ENCODE results near the gene COX14. TPM values are rescaled to one million over a fixed set of nuclear protein-coding genes. Genes with fewer than 3 reads are reported as not detected.

COX14 gene
- total RNA-seq, 1 donor from 2014 or later: 30.1 TPM

DNA sequence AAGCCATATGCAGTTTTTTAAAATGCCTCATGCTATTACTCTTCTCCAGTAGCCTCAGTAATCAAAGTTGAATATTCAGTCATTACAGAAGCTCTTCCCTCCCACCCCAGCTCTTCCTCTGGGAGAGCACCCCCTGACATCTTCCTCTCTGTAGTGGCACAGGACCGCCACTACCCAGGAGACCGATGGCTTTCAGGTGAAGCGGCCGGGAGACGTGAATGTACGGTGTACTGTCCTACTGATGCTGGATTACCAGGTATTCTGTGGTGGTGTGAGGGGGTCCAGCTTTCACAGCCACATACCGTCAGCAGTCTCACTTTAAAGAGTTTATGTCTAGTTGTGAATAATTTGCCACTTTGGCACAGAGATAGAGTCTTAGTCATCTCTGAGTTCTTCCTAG is 22.3 kb upstream of the COX14 start:
- Mint-ChIP-seq H3K27me3 (no peaks in the 10 kb centered on the region), H3K27ac (no peak overlapping the region), H3K36me3 (ENCODE audit: insufficient read depth) (peaks cover 25% of the 10 kb centered on the region), H3K9me3 (ENCODE audit: low read depth) (no peaks in the 10 kb centered on the region), H3K4me1 (ENCODE audit: low read depth) (peaks cover 8% of the 10 kb centered on the region), H3K4me3 (ENCODE audit: low read depth) (no peak overlapping the region)
- no peak for DNase-seq (ENCODE audit: low spot score, unreplicated experiment)
- TF ChIP-seq, protein P1, sequence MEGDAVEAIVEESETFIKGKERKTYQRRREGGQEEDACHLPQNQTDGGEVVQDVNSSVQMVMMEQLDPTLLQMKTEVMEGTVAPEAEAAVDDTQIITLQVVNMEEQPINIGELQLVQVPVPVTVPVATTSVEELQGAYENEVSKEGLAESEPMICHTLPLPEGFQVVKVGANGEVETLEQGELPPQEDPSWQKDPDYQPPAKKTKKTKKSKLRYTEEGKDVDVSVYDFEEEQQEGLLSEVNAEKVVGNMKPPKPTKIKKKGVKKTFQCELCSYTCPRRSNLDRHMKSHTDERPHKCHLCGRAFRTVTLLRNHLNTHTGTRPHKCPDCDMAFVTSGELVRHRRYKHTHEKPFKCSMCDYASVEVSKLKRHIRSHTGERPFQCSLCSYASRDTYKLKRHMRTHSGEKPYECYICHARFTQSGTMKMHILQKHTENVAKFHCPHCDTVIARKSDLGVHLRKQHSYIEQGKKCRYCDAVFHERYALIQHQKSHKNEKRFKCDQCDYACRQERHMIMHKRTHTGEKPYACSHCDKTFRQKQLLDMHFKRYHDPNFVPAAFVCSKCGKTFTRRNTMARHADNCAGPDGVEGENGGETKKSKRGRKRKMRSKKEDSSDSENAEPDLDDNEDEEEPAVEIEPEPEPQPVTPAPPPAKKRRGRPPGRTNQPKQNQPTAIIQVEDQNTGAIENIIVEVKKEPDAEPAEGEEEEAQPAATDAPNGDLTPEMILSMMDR (IDR thresholded peaks at IDR 0.05; ENCODE audit: unreplicated experiment): no peak

DNA sequence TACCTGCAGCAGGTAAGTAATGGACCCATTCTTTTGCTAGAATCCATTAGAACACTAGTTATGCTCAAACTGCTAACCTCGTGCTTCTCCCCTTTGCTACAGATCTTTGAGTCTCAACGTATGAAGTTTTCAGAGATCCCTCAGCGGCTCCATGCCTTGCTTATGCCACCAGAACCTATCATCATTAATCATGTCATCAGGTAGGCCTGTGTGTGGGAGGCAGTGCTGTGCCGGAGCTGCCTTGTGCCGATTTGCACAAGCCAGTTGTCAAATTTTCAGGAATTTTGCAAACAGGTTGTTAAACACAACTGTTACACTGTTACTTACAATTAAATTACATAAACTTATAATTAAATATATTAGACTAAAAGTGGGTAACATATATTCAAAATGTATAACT is 21.6 kb upstream of the COX14 start:
- Mint-ChIP-seq H3K36me3 (ENCODE audit: insufficient read depth) (peaks cover 28% of the 10 kb centered on the region), H3K27ac (no peak overlapping the region), H3K27me3 (no peaks in the 10 kb centered on the region), H3K4me3 (ENCODE audit: low read depth) (no peak overlapping the region), H3K4me1 (ENCODE audit: low read depth) (peaks cover 7% of the 10 kb centered on the region), H3K9me3 (ENCODE audit: low read depth) (no peaks in the 10 kb centered on the region)
- no peak for DNase-seq (ENCODE audit: low spot score, unreplicated experiment)
- TF ChIP-seq, protein P1 (IDR thresholded peaks at IDR 0.05; ENCODE audit: unreplicated experiment): no peak

DNA sequence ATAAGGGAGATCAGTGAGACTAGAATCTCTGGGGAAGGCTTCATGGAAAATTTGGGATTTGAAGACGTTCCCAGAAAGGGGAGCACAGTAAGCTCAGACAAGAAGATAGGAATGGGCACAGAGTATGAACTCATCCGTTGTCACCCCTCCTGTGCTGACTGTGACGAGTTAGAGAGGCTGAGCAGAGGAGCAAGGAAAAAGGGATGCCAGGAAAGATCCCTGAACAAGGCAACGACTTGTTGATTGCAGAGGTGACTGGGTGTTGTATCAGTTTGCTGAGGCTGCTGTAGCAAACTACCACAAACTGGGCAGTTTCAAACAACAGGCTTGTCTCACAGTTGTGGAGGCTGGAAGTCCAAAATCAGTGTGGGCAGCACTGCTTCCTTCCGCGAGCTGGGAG is 14.1 kb upstream of the COX14 start:
- peaks cover 40% of the 10 kb centered on the region for H3K36me3 Mint-ChIP-seq (ENCODE audit: insufficient read depth)
- no peak for DNase-seq (ENCODE audit: low spot score, unreplicated experiment)

DNA sequence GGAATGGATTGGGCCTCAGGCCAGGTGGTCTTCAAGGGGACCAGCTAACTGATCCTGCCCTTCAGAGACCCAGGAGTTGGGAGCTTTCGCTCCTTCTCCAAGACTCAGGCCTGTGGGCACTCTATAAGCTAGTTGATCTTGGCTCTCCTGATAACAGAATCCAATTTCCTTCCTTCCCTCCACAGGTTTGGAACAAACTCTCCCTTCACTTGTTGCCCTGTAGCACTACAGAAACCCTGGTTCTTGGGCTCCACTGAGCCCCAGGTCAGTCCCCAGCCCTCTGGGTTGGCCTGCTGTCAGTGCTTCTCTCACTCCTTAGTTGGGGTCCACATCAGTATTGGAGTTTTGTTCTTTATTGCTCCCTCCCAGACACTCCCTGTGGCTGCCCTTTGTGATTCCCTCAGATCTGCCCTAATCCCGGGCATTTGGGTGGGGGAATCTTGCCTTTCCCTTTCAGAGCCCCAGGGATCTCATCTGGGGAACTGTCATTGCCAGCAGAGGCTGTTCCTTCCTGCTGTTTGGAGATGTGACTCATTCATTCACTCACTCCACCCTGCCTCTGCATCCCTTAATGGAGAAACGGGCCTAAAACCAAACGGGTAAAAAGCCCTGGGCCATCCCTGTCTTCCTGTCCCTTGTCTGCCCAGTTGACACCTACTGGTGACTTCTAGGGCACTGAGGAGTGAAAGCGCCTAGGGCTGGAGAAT is 12.6 kb upstream of the COX14 start:
- H3K36me3 Mint-ChIP-seq (ENCODE audit: insufficient read depth): peaks cover 38% of the 10 kb centered on the region
- TF ChIP-seq, protein P1 (IDR thresholded peaks at IDR 0.05; ENCODE audit: unreplicated experiment): no peak

More for the DNA sequence above, 14.1 kb upstream of the COX14 start:
- Mint-ChIP-seq H3K4me1 (ENCODE audit: low read depth) (peaks cover 2% of the 10 kb centered on the region), H3K4me3 (ENCODE audit: low read depth) (no peak overlapping the region), H3K9me3 (ENCODE audit: low read depth) (no peaks in the 10 kb centered on the region), H3K27me3 (no peaks in the 10 kb centered on the region), H3K27ac (no peak overlapping the region)
- TF ChIP-seq, protein P1 (IDR thresholded peaks at IDR 0.05; ENCODE audit: unreplicated experiment): no peak

DNA sequence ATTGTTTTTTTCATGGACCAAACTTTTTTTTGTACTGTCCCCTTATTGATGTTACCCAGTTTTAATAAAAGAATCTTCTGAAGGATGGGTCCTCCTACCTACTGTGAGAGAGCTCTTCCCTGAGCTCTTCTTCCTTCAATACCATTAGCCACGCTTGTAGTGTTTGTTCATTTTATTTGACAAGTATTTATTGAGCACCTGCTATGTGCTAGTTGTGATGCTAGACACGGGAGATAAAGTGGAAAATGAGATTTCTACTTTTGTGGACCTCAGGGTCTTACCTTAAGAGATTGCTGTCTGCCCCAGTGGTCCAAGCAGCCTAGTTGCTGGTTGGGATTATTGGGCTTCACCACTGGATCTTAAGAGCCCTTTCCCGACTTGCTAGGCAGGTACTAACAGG is 11.5 kb upstream of the COX14 start:
- DNase-seq (ENCODE audit: low spot score, unreplicated experiment): no peak
- Mint-ChIP-seq H3K4me1 (ENCODE audit: low read depth) (peaks cover 18% of the 10 kb centered on the region), H3K4me3 (ENCODE audit: low read depth) (no peak overlapping the region), H3K36me3 (ENCODE audit: insufficient read depth) (peaks cover 35% of the 10 kb centered on the region), H3K9me3 (ENCODE audit: low read depth) (no peaks in the 10 kb centered on the region), H3K27me3 (peaks cover 3% of the 10 kb centered on the region), H3K27ac (no peak overlapping the region)
- TF ChIP-seq, protein P1 (IDR thresholded peaks at IDR 0.05; ENCODE audit: unreplicated experiment): no peak

More for the DNA sequence above, 12.6 kb upstream of the COX14 start:
- Mint-ChIP-seq H3K4me1 (ENCODE audit: low read depth) (peaks cover 15% of the 10 kb centered on the region), H3K4me3 (ENCODE audit: low read depth) (no peak overlapping the region), H3K9me3 (ENCODE audit: low read depth) (no peaks in the 10 kb centered on the region), H3K27ac (no peak overlapping the region), H3K27me3 (peaks cover 2% of the 10 kb centered on the region)
- DNase-seq (ENCODE audit: low spot score, unreplicated experiment): no peak

Data from progenitor cell of endocrine pancreas (in vitro differentiated cells).